ENCODE results near the gene KIF1A.

Gene KIF1A, protein sequence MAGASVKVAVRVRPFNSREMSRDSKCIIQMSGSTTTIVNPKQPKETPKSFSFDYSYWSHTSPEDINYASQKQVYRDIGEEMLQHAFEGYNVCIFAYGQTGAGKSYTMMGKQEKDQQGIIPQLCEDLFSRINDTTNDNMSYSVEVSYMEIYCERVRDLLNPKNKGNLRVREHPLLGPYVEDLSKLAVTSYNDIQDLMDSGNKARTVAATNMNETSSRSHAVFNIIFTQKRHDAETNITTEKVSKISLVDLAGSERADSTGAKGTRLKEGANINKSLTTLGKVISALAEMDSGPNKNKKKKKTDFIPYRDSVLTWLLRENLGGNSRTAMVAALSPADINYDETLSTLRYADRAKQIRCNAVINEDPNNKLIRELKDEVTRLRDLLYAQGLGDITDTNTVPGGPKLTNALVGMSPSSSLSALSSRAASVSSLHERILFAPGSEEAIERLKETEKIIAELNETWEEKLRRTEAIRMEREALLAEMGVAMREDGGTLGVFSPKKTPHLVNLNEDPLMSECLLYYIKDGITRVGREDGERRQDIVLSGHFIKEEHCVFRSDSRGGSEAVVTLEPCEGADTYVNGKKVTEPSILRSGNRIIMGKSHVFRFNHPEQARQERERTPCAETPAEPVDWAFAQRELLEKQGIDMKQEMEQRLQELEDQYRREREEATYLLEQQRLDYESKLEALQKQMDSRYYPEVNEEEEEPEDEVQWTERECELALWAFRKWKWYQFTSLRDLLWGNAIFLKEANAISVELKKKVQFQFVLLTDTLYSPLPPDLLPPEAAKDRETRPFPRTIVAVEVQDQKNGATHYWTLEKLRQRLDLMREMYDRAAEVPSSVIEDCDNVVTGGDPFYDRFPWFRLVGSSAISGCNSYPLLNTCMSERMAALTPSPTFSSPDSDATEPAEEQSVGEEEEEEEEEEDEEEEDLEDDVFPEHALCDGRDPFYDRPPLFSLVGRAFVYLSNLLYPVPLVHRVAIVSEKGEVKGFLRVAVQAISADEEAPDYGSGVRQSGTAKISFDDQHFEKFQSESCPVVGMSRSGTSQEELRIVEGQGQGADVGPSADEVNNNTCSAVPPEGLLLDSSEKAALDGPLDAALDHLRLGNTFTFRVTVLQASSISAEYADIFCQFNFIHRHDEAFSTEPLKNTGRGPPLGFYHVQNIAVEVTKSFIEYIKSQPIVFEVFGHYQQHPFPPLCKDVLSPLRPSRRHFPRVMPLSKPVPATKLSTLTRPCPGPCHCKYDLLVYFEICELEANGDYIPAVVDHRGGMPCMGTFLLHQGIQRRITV (N-terminal part only)

DNA sequence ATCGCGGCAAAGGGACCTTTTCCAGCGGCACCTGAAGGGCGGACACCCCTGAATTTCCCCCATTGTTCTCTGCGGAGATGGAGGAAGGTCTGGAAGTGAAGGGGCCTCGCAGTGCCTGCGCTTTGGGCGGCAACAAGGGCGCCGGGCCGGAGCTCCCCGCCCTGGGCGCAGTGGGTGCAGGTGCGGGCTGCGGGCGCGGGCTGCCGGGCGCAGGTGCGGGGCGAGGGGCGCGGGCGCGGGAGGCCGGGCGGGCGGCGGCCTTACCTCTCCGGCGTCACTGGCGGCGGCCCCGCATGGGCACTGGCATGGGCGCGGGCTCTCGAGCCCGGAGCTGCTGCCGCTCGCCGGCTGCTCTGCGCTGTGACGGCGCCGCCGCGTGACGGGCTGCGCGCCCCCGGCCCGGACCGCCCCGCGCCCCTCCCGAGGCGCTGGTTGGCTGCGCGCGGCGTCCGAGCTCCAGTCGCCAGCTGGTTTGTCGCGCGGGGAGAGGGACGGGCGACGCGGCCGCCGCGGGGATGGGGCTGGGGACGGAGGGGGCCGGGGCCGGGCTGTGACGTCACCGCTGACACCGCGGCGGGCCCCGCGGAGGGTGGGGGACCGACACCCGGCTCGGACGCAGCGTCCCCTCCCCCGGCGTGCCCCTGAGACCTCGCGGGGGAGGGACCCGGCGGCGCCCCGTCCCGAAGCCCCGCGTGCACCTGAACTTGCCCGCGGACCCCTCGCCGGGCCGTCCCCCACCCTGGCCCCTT, at the start of gene KIF1A:
Gene KIF1A (minus strand): TSS at position 362 of the 749 bp plus-strand sequence. CDS start 22,467 bp downstream, outside the sequence.
- peak; percentile 12 to 80 for DNase-seq

DNA sequence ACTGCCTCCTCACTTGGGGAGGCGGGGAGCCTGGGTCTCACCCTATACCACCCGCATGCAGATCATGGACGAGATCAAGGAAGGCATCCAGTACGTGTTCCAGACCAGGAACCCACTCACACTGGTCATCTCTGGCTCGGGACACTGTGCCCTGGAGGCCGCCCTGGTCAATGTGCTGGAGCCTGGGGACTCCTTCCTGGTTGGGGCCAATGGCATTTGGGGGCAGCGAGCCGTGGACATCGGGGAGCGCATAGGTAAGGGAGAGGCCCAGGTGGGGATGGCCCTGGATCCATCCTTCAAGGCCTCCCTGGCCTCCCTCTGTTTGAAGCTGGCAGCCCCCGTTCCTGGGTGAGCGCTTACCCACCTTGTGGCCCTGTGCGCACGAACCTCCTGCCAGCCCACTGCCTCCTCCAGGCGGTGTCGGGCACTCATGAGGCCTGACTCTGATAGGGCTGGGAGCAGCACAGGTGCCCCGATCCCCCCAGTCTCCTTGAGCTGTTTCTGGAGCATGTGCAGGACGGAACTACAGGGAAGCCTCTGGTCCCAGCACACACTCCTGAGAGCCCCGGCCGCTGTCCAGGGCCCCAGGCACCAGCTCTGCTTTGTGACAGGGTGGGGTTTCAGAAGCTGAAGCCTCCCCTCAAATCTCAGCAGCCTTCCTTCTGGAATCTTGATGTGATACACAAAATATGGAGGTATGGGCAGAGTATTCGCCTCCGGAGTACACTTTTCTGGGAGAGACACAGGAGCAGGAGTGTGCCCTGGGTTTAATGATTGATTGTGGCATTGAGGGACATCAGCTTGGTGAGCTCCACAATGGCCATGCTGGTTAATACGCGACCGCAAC, 49.3 kb upstream of the KIF1A start:
- no peak for DNase-seq

DNA sequence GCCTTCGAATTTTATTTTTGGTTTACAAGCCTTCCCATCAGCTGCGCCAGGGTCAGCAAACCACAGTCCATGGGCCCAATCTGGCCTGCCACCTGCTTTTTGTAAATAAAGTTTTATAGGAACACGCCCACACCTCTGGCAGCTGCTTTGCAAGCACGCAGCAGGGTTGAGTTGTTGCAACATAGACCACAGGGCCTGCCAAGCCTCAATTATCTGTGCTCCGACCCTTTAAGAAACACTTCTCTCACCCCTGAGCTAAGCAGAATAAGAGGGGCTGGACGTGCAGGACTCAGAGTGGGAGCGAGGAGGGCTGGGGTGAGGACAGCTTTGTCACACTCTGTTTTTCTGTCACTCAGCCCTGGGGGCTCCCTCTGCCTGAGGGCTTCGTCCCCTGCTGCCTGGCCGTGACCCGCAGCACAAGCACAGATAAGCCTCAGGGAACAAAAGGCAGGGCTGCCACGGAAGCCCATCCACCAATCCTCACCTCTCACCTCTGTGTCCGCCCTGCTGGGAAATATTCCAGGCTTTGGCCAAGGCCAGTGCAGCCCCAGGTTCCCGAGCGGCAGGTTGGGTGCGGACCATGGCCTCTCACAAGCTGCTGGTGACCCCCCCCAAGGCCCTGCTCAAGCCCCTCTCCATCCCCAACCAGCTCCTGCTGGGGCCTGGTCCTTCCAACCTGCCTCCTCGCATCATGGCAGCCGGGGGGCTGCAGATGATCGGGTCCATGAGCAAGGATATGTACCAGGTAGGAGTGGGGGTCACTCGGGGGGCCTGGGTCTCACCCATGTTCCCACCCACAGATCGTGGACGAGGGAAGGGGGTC, 48.5 kb upstream of the KIF1A start, which contains the start of gene AGXT:
Gene AGXT (plus strand): TSS at position 539 of the 823 bp plus-strand sequence. CDS start 42 bp downstream, at position 581.
- DNase-seq: no peak

DNA sequence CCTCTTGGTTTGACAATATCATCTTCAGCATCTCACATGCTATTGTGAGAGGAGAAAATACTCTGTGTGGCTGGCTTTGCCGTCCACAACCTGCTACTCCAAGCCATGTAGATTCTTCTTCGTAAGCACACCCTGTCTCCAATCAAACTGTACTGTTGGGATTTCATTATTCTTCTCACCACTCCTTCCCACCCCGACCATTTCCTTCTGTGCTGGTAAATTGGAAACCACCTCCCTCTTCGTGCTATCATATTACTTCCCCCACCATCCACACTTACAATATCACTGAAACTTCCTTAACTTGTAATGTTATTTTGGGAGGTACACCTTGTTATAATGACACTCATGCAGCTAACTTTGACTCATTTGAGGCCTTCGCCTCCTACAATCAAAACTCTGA, 45.4 kb upstream of the KIF1A start:
- no peak for DNase-seq

DNA sequence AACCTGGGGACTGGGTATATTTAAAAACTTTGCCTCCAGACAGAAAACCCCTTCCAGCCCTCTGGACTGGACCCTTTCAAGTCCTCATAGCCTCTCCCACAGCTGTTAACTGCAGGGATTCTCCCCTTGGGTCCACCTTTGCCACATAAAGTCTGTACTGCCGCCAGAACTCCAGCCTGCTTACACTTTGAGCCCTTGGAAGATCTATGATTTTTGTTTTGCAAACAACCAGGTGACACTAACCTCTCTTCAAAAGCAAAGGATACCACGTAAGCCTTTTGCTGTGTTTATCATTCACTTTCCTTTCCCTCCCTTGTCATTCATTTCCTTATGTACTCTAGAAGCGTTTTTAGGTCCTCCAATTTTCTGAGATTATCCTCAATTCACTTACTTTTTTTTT, 44.5 kb upstream of the KIF1A start:
- DNase-seq: no peak

DNA sequence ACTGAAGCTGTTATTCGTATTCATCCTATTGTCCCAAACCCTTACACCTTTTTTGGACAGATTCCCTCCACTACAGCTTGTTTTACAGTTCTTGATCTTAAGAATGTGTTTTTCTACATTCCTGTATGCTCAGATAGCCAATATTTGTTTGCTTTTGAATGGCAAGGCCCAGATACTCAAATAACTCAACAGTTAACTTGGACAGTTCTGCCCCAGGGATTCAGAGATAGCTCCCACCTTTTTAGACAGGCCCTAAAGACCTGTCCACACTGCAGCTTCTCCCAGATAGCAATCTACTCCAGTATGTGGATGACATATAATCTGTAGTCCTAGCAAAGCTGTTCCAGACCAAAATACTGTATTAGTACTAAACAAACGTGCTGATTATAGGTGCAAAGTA, 41.5 kb upstream of the KIF1A start:
- no peak for DNase-seq

DNA sequence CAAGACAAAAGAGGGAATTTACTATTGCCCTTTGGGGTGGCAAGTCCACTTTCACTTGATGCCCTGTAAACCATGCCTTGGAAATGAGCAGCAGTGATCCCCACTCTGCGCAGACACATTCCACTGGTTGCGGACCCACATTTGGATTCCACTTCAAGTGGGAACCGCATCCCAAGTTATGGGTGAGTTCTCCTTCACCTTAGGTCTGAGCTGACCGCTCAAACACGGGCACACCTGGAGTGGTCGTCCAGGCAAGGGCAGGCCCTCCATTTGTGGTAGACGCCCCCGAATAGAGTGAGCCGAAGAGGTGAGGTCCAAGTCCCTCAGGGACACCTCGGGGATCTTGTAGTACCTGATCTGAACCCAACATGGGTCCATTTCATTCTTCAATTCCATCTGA, 38.9 kb upstream of the KIF1A start:
- DNase-seq: no peak

DNA sequence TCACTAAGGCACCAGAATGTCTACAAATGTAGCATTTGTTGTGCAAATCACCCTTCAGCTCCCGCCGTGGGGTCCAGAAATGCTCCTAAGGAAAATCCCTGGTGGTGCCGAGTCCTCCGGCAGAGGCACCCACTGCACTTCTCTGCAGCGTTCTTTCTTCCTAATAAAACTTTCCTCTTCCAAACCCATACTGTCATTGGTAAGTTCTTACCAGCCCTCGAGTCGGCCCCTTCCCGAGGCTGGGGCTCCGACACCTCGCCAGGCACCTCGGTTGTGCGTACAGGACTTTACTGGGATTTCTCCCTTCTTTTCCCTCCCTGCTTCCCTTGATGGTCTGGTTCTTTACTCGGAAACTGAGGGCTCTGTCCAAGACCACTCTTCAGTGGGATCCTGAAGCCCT, 38.3 kb upstream of the KIF1A start:
- DNase-seq: no peak

DNA sequence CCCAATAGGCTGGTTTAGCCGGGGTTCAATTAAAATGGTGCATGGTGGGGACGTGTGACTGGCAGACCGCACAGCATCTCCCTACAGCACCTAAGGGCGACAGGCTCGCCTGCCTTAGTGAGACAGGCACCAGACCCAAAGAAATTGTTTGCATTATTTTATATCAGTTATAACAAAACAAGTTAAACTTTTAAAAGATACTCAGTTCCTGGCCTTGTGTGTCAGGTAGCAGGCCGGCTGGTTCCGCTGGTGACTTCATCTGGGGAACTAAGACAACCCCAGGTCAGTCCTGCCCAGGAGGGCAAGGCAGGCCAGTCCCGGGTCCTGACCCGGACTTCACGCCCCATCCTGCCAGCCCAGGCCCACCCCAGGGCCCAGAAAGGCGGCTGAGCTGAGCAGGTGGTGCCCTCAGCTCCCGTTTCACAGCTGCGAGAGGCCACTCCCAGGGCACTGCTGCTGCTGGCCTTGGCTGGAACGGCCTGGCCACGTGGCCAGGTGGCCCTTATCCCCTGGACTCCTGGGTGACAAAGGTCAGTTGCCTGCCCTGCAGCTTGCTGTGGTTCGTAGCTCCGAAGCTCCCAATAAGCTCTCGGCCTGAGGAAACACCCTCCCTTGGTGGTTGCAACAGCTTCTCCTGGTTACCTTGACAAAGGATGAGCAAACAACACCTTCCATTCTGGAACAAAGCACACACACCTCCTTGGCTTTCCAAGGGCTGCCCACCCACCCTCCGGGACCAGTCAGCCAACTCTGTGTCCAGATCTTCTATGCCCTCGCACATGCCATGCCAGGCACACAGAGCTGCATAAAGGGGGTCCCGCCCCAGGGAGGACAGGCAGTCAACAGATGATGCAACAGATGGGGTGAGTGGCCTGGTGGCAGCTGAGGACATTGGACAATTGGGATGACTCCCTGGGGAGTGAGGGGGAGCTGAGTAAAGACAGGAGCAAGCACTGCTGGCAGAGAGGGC, 37.3 kb upstream of the KIF1A start:
- DNase-seq: no peak

DNA sequence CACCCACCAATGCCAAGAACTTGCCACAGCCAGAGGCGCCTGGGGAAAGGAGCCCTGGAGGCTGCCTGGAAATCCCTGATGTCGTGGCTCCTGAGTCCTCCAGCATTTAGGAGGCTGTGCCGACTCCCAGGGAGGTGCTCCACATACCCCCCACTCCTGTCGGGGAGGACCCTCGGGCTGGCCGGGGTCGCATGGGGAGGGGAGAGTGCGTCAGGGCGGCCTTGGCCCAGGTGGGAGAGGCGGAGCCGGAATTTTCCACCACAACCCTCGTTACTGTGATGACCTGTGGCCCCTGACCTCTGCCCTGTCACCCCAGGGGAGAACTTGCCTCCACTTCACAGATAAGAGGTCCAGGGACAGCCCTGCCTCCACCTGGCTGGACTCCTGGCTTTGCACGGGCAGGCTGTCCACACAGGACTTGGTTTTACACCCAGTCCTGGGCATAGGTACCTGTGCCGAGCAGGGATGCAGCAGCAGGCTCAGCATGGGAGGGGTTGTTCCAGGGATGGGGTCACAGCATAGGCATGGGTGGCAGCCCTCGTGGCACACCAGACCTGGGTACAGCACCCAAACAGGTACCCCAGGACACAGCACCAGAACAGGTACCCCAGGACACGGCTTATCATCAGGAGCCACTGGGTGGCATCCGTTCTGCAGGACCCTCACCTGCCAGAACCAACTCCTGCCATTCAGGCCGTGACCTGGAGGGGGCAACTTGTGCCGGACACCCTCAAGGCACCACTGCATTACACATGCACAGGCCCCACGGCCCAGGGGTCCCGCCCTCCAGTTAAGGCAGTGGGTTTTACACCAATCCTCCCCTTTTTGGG, 36.3 kb upstream of the KIF1A start:
- DNase-seq: no peak

DNA sequence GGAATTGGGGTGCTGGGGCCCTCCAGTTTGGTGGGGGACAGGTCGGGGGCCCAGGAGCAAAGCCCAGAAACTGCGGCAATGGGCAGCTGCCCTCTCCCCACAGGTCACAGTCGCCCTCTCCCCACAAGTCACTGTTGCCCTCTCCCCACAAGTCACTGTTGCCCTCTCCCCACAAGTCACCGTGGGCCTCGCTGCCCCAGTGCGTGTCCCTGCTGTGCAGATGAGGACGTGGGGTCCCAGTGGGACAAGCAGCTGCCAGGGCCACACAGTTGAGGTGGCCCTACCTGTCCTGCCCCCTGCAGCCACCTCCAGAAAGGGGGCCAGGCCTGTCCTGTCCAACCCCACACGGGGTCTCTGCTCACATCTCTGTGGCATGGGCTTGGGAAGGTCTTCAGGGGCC, 35.7 kb upstream of the KIF1A start:
- no peak for DNase-seq

DNA sequence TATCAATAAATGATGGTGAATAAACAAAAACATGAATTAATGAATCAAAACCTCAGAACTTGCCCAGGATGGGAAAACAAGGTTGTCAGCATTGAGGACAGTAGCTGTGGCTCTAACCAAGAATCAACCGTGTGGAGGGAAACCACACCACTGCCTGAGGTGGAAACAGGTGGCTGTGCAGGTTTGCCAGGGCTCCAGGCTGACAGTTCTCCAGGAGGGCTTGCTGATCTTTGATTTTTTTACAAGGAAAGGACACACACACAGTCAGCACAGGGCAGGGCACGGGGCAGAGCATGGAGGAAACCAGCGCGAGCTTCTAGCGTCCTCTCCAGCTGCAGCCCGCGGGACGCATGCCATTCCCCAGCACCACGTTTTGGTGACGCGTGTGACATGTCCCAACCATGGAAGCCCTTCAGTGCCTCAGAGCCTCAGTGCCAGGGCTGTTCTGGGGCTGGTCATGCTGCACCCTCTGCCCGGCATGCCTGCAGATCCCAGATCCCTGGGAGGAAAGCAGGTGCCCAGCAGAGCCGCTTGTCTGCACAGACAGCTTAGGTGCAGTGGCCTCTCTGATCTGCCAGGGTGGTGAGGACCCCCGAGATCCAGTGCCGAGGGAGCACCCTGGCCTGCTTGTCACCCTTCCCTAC, 32.8 kb upstream of the KIF1A start:
- no peak for DNase-seq

DNA sequence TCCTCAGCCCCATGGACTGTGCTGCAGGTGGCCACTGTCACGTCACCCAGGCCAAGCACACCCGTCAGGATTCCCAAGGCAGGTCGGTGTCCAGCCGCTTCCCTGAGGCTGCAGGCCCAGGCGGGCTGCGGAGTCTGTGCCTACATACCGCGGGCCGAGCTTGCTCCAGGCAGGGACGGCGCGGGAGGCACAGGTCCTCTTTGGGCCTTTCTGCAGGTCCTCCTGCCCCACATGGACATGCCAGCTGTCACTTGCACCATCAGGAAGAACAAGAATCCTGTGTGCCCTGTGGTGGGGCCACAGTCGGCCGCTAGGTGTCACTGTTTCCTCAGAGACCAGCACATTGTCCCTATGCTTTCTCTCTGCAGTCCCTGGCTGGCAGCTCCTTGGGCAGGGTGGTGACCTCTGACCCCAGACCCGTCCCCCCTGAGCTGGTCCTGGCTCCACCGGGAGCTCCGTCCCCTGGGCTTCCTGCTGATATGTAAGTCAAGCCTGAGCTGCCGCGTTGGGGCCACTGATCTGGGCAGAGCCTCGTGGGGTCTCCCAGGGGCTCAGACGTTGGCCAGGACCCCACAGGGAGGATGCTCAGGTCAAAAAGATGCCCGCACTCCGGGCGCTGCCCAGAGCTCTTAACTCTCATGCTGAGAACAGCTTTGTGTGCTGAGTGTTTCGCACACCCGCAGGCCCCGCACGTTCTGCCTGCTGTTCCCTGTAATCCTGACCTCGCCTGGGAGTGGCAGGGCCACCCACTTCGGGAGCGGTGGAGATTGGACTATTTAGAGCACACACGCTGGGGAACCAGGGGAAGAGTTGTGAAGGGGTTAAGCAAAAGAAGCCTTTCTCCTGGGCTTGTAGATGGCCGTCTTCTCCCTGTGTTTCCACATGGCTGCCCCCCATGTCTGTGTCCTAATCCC, 31.3 kb upstream of the KIF1A start:
- peak; percentile 20 to 76 for DNase-seq

DNA sequence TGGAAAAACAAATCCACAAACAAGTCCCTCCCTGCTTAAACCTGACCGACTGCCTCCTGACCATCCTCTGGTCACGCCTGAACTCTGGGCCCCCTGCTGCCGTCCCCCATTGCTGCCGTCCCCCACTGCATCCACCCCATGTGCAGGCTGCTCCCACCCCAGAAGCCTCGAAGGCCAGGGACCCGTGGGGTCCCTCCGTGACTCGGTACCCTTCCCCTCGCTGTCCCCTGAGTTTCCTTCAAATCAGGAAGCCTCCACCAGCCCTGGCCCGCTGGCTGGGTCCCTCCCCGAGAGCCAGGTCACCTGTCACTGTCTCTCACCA, 30.7 kb upstream of the KIF1A start:
- no peak for DNase-seq

DNA sequence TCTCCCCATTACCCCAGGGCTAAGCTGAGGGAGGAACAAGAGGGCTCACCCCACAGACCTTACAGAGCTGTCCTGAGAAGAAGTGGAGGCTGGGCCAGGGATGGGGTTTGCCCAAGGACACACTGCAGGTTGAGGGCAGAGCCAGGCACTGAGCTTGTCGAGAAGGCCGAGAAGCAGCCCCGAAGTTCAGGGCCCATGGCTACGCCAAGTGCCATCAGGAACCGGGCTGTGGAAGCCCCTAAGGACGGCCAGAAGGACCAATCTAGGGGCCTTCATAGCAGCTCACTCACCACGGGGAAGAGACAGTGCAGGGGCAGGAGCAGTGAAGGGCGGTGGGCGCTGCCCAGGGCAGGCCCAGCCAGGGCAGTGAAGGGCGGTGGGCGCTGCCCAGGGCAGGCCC, 30.0 kb upstream of the KIF1A start:
- DNase-seq: no peak

DNA sequence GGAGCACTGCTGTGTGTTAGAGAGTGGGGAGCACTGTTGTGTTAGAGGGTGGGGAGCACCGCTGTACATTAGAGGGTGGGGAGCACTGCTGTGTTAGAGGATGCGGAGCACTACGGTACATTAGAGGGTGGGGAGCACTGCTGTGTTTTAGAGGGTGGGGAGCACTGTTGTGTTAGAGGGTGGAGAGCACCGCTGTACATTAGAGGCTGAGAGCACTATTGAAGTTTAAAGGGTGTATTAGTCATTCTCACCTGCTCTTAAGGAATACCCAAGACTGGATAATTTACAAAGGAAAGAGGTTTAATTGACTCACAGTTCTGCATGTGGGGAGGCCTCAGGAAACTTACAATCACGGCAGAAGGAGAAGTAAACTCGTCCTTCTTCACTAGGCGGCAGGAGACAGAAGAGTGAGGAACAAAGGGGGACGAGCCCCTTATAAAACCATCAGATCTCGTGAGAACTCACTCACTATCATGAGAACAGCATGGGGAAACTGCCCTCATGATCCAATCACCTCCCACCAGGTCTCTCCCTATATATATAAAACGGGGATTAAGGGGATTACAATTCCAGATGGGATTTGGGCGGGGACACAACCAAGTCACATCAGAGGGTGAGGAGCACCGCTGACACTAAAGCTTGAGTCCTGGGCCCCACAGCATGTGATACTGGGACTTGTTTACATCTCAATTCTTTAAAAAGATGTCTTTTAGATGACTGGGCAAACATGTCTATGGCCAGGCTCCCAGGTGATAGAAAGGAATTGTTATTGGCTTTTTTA, 29.1 kb upstream of the KIF1A start:
- no peak for DNase-seq
